Stimulated activated CD4-positive, alpha-beta T cell treated with anti-CD3 and anti-CD28 coated beads, TNF-alpha, amount 100 ng/mL, for 4 hours (primary cell): ENCODE results near the gene ZNF385B.

ENCODE experiments used
- DNase-seq, 3 experiments: peaks; one replicate each; pipeline ENCODE4 v3.0.0-alpha.2; 2020; ENCODE audit warnings: low read depth in 3 of 3

The ZNF385B gene

DNA sequence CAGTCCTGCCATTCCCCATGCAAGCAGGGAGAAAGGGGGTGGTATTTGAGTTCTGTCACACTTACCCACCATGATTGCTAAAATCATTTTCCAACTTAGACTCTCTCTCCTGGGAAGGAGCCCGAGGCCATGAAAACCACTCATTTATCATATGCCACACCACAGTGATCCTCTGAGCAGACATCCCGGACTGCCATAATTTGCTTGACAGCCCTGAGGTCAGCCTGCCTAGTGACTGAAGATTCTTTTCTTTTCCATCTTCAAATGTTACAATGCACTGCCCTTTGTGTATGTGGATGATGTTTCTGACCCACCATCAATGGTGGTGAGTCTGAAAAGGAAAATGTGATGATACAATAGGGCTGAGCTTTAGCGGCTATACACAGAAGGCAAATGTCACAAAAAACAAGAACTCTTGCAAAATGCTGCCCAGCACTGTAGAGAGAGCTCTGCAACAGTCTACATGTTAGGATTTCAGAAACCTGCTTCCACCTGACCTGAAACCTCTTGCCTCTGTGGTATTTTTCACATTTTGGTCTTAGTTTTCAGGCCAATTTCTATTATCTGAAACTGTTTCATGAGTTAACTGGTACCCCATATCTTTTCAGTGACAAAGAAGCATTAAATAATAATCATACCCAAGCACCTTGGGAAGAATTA, 272.8 kb downstream of the ZNF385B start:
- no peak for DNase-seq

GRCh38 chr2:179584760-179585159, 276.7 kb downstream of the ZNF385B start:
- DNase-seq, result no peak

GRCh38 chr2:179581605-179582004, 279.8 kb downstream of the ZNF385B start:
- no peak for DNase-seq

GRCh38 chr2:179580378-179581146, 280.9 kb downstream of the ZNF385B start:
- DNase-seq, result no peak

DNA sequence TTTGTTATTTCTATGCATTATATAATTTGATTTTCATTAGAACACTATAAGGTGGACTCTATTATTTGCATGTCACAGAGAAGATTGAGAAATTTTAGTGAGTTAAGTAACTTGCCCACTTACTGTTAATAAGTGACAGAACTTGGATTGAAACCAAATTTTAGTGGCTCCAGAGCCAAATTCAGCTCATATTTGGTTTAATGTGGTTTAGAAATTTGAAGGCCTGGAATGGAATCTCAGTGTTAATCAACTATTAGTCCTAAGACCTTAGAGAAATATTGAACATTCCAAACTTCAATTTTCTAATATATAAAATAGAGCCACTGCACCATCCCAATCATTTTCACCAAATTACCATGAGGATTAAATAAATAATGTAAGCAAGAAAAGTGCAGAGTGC, 281.6 kb downstream of the ZNF385B start:
- no peak for DNase-seq

GRCh38 chr2:179578171-179578916, 283.1 kb downstream of the ZNF385B start:
- no peak for DNase-seq

DNA sequence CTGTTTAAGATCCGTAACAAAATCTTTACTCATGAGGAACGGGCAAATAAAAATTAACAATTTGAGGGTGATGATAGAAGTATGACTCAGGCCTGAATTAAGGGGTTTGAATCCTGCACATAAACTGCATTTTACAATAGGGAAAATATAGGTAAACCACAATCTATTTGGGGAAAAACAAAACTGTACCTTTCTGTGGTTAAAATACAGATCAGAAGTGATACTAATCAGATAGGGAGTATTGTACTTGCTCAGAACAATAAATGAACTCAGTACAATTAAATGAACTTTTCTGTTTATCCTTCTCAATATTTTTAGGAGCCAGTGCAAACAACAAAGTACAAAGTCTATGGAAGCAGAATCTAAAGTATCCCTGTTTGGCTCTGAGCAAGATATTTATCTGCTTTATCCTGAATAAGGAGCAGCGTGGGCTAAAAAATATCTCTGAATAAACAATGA, 287.3 kb downstream of the ZNF385B start:
- no peak for DNase-seq

DNA sequence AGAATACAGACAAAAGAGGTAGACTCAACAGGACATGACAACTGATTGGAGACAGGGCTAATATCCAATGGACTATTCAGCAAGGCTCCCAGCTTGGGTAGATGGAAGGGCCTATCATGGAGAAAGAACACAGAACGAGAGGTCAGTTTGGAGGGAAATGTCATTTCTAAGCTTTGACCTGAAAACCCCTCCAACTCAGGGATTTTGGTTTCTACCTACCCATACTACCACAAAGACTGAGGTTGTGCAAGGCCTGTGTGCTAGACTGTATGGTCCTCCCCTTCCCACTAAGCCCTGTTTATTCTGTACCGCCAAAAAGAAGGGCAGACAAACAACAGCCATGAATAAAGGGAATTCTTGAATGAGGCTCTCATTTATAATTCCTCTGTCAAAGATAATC, 288.9 kb downstream of the ZNF385B start:
- DNase-seq, result no peak

GRCh38 chr2:179571721-179572120, 289.7 kb downstream of the ZNF385B start:
- no peak for DNase-seq

DNA sequence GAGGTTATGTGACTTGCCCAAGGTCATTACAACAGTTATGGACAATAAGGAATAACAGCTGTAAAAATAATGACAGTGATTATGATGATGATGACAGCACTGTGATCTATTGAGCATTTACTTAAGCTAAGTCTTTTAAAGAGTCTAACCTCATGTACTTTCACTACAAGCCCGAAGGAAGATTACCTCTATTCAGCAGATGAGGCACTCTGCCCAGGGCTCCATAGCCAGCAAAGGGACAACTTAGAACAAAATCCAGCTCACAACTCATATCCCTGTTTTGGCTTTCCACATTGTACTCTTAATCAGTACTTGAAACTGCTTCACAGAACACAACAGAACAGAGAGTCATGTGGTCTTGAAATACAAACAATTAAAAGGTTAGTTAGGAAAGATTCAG, 290.2 kb downstream of the ZNF385B start:
- no peak for DNase-seq

DNA sequence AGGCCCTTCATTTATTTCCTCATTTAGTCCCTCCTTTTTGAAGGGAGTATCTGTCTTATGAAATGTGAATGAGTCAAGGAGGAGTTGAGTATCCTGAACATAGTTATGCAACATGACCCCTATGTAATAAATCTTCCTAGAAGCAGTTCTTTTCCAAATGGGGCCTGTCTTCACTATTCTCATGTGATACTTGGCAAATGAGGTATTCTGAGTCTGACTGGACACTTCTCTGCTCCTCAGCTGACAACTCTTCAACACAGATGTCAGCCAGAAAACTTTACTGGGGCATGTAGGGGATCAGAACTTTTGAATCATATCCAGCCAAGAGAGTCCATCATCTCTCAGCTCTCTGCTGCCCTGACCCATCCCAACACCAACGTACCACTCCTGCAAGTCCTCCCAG, 291.6 kb downstream of the ZNF385B start:
- DNase-seq, result no peak

GRCh38 chr2:179565807-179566206, 295.6 kb downstream of the ZNF385B start:
- no peak for DNase-seq

GRCh38 chr2:179562330-179562885, 299.0 kb downstream of the ZNF385B start:
- no peak for DNase-seq

DNA sequence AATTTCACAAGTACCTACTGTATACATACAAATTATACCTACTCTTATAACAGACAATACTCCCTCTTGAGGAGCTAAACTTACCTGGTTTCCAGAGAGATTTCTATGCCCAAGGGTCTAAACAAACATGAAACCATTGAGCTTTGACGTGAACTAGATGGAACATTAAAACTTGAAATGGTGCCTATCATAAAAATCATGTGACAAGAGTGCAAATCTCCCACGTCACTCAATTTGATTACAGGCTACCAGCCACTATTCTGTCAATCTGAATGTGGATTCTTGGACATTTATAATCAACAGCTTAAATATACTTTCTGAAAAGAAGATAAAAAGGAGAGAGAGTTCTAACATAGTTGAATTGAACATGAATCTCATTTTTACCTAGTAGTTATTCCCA, 299.7 kb downstream of the ZNF385B start:
- no peak for DNase-seq

DNA sequence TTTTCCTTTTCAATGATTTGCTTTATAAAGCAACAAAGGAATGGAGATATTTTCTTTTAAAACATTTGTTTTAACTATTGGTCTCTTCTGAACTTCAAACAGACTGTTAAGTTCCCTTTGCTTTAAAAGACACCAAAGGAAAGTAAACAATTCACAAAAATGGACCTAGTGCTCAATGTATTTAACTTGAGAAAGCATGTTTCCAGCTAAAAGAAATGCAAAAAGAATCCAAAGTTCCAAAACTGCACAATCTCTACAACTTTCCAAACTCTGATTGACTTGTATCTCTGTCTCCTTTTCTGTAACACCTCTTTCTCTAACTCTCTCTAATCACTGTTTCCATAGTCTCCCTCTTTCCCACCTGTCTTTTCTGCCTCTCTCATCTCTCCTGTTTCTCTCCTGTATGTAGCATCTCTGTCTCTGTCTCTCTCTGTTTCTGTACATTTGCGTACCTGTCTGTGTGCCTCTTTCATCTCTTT, 301.1 kb downstream of the ZNF385B start:
- DNase-seq, result no peak

DNA sequence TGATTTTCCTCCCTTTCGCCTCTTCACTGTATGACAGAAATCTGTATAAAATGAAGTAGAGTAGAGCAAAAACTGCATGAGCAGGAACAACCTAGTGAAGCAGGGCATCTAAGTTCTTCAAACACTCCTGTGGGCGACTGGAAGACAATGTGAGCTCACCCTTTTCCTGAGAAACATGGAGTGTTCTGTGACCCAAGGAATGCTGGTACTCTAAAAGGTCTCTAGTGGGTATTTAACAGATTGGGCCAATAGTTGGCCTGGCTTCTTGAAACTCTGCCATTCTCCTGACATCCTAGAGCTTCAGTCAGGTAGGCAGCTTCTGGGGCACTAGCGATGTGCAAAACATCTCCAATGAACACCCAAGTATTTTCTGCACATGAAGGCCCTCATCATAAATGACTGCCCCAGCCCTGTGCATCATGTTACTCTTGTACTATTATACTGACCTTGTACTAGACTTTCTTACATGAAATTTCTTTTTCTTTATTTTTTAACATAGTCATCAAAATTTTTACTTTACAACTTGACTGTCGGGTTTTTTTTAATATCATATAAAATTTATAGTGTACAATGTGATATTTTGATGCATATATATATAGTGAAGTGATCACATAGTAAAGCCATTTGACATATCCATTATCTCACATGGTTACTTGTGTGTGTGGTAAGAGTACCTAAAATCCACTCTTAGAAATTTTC, 302.2 kb downstream of the ZNF385B start:
- no peak for DNase-seq

DNA sequence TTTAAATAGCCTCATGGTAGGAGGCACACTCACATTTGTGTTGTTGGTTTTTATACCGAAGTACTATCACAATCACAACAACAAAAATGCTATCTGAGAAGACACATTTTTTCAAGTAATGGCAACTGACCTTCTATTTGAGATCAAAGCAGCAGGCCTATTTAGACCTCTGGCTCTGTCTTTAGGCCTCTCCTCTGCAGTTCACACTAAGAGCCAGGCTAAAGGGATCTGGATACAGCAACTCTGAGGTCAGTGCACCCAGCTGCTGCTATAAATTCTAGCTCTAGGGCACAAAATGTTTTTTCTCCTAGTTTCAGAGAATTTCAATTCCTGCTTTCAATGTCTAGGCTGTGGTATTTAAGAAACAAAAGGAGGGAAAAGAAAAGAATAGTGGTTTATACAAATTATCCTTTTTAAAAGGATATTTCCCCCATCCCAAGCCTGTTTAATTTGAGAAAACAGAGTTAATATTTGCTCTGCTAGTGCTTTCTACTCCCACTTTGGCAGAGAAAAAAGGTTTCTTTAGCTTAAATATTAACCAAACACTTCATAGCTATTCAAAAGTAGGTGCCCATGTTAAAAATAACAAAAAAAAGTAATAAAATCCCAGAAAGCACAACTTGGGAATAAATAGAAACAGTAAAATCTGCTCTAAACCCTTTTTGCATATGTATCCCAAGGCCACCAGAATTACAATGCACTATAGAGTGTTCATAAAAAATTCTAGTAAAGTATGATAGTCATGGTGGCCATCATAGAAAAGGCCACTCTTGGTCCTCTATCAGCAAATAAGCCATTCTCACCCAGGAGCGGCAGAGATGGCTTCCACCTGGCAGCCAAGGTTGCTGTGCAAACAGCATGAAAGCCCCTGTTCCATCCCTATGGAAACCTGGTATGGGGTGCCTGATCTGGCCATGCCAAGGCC, 303.1 kb downstream of the ZNF385B start:
- DNase-seq, result no peak

- DNase-seq, result no peak
Measured at GRCh38 chr2:179556425-179556824, 305.0 kb downstream of the ZNF385B start.

GRCh38 chr2:179555691-179556283, 305.6 kb downstream of the ZNF385B start:
- DNase-seq, result no peak
